NOMO-1 treated with dmso at 0.1 percent for 144 hours (cell line): Measurements from ENCODE around the gene HDAC11.
"Not testable (repeated sequence)": the region's sequence is repeated elsewhere in the genome, so short reads cannot be mapped to it uniquely, and the experiment has no call there.

ENCODE experiments used
- DNase-seq: peaks from one replicate; lab custom pipeline; 2025; ENCODE audit not compliant: unreplicated experiment; lab: John Stamatoyannopoulos, UW

Gene HDAC11

DNA sequence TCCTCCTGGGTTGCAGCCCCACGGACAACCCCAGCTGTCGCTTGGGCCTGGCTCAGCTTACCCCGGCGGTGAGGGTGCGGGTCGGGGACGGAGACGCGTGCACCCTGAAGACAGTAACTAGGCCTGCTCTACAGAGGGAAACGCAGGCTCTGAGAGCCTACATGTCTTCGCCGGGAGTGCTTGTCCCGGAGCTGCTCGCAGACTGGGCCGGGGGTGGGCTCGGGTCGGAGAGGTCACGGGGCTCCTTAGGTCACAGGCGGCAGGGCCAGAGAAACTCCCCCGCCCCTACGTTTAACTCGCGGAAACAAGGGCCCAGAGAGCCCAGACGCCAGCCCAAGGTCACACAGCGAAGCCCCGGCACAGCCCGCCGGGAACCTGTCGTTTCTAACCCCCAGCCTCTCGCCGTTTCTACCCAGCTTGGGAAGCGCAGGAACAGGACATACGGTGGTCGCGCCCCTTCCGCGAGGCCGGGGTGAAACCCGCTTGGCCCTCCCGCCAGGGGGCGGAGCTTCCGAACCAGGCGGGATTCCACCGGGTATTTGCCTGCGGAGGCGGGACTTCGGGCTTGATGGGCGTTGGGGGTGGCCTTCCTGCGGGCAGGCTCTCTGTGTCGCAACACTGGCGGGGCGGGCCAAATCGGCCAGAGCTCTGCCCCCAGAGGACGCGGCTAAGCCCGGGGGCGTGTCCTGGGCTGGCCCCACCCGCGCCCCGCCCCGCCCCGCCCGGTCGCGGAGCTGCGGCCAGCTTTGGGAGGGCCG is at the start of gene HDAC11:
Gene HDAC11 (plus strand): TSS at position 725 of the 758 bp plus-strand sequence. CDS start 42 bp downstream, outside the sequence.
- peak; percentile 93 for DNase-seq

DNA sequence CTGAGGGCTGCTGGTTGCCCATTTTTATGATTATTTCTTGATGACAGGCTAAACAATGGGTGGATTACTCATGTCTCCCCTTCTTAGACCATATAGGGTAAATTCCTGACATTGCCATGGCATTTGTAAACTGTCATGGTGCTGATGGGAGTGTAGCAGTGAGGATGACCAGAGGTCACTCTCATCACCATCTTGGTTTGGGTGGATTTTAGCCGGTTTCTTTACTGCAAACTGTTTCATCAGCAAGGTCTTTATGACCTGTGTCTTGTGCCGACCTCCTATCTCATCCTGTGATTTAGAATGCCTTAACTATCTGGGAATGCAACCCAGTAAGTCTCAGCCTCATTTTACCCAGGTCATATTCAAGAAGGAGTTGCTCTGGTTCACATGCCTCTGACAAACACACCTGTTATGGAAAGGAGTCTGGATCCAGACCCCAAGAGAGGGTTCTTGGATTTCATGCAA is 49.7 kb upstream of the HDAC11 start:
- not testable (repeated sequence) for DNase-seq

DNA sequence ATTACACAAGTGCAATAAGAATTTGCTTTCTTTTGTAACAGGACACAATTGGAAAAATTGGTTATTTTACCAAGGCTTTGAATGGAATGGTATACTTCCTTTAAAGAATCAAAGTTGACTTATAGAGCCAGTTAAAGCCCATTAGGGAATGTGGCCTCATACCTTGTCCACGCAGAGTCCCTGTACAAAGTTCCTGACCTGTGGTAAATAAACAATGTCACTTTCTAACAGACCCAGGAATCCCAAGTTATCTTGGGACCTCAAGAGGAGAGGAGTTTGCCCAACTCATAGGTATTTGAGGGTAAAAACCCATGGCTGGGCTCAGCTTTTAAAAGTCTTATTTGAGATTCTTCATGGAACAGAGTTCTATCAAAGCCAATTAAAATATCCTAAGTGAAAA is 48.0 kb upstream of the HDAC11 start:
- no peak for DNase-seq

GRCh38 chr3:13433912-13434311 is 46.2 kb upstream of the HDAC11 start:
- no peak for DNase-seq

GRCh38 chr3:13436213-13436612 is 43.9 kb upstream of the HDAC11 start:
- DNase-seq: not testable (repeated sequence)

- DNase-seq: no peak
Measured at GRCh38 chr3:13440204-13440817, 39.8 kb upstream of the HDAC11 start.

GRCh38 chr3:13442882-13443281 is 37.2 kb upstream of the HDAC11 start:
- not testable (repeated sequence) for DNase-seq

GRCh38 chr3:13451301-13451673 is 28.8 kb upstream of the HDAC11 start:
- no peak for DNase-seq

- DNase-seq: peak; percentile 45
Measured at GRCh38 chr3:13452490-13453335, 27.4 kb upstream of the HDAC11 start.

GRCh38 chr3:13455644-13456043 is 24.5 kb upstream of the HDAC11 start:
- no peak for DNase-seq

GRCh38 chr3:13457593-13457992 is 22.5 kb upstream of the HDAC11 start:
- no peak for DNase-seq

GRCh38 chr3:13459605-13460340 is 20.3 kb upstream of the HDAC11 start:
- DNase-seq: no peak

- no peak for DNase-seq
Measured at GRCh38 chr3:13460341-13460736, 19.8 kb upstream of the HDAC11 start.

DNA sequence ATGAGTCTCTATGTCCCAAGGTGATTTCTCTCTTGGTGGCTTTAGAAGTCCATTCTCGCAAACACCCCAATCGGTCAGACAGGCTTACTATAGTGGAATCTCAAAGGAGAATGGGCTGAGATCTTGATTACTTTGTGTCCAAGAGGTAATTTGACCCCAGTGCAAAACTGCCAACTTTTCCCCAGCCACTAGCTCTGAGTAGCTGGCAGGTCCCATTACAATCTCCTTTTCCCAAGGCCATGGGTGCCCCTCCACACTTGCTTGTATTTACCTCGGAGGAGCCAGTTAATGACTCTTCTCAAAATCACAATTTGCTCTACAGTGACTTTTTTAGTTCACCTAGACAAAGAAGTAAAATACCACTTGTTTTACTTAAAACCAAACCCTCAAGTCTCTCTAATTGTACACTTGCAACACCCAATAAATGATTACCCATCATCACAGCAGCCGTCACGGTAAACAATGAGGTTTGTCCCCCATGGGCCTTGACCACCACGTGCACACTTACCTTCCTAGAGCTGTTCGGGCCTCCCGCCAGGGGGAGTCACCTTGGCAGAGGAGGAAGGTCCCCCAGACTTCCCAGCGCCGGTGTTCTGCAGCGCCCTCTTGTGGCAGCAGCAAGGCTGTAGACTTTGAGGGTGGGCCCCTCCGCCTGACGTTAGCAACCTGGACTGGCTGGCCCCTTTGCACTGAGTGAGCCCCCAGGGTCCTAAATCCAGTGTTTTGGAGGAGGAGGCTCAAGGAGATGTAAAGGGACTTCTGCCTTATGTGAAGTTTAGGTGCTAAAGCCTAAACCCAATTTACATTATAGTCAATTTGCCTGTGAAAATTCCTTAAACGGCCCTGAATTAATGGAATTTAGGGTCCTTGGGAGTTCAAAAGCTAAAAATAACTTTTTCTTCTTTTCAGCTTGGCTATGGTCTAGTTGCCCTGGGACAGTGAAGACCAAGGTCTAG is 18.7 kb upstream of the HDAC11 start:
- DNase-seq: peak; percentile 22

DNA sequence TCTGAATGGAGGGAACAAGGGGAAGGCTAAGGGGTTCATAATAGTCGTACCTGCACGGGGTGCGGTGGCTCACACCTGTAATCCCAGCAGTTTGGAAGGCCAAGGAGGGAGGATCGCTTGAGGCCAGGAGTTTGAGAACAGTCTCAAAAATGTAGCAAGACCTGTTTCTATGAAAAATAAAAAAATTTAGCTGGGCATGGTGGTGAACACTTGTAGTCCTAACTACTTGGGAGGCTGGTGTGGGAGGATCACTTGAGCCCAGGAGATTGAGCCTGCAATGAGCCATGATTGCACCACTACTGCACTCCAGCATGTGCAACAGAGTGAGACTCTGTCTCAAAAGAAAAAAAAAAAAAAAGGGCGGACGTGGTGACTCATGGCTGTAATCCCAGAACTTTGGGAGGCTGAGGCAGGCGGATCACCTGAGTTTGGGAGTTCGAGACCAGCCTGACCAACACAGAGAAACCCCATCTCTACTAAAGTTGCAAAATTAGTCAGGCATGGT is 17.9 kb upstream of the HDAC11 start:
- no peak for DNase-seq

GRCh38 chr3:13462822-13463221 is 17.3 kb upstream of the HDAC11 start:
- DNase-seq: no peak

DNA sequence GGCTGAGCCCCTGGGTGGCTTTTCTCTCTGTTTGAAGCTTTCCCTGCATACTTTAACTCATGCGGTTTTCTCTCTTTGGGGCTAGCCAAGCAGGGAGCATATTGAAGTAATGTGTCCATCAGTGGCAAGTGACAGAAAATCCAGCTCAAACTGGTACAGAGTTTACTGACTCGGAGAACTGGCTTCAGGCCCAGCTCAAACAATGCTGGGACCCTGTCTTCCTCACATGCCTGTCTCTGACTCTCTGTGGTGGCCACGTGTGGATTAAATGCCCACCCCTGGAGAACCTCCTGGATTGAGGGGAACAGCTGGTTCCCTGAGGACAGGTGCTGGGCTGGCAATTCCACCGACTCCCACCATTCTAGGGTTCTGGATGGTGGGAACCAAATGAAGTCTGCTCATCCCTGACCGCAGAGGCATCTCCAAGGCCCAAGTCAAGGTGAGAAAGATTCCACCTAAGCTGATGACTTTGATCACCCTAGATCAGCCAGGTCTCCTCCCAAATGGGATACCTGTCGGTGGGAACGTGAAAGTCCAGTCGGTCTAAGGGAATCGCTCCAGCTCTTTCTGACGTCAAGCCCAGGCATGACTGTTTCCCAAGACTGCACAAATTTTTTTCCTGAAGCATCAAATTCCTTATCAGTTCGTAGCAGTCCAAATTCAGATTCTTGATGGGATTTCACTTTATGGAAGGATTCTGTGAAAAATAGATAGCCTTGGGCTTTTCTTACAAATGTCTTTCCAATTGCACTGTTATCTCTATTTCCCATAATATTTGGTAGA is 16.3 kb upstream of the HDAC11 start:
- no peak for DNase-seq

DNA sequence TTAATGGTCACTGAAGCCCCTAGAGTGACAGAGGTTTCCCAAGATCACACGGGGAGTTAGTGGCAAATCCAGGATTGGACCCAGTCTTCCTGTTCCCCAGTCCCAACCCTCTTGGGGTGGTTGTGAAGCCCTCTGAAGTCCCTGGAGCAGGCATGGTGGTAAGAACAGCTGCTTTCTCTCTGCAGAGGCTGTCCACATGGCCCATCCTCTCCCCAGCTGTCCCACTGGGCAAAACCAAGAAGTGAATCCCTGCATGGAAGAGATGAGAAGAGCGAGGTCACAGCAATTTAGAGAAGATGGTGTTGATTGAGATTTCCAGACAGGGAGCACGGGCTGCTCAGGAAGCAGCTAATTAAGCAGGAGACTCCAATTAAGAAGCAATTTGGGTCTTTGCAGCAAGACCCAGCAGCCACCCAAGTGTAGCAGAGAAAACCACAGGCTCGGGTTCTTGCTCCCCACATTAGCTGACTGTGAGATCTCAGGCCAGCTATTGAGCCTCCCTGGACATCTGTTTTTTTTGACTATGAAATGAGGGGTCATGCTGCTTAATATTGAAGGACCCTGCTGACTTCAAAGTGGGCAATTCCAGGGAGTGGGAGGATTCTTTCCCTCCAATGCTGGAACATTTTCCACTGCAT is 14.8 kb upstream of the HDAC11 start:
- DNase-seq: no peak
